Lower lobe of right lung (tissue), 2 donors: ENCODE results near the gene PEAK1. TPM values are rescaled to one million over a fixed set of nuclear protein-coding genes. Genes with fewer than 3 reads are reported as not detected.
A peak's percentile ranks its signal among the peaks of the same experiment; 100 is the strongest.

ENCODE experiments used
- ATAC-seq, 2 donors: fragments of 200-7000 bp; cut with Tn5 transposase; one replicate each; pipeline ENCODE4 v1.9.1; 2020 to 2022; ENCODE audit warnings: mild to moderate bottlenecking in 2 of 2, moderate library complexity in 2 of 2
- DNase-seq: peaks from one replicate; pipeline ENCODE4 v3.0.0-alpha.2; 2020
- H3K27ac ChIP-seq: fragments of 200-600 bp; one replicate; pipeline ENCODE4 v1.8.0; 2022
- H3K27me3 ChIP-seq: fragments of 200-600 bp; one replicate; pipeline ENCODE4 v1.8.0; 2022; ENCODE audit warnings: low read depth
- H3K36me3 ChIP-seq: fragments of 200-600 bp; one replicate; pipeline ENCODE4 v1.8.0; 2022; ENCODE audit warnings: mild to moderate bottlenecking
- H3K4me1 ChIP-seq: fragments of 200-600 bp; one replicate; pipeline ENCODE4 v1.8.0; 2022
- H3K4me3 ChIP-seq: fragments of 200-600 bp; one replicate; pipeline ENCODE4 v1.8.0; 2022; ENCODE audit warnings: mild to moderate bottlenecking
- H3K9me3 ChIP-seq: fragments of 200-600 bp; one replicate; pipeline ENCODE4 v1.8.0; 2022
- intact Hi-C: fragments of 100-400 bp; cut with DNase I; formaldehyde crosslinking; loops from one replicate; pipeline ENCODE4 v1.11.0; 2022
- total RNA-seq: library from RNA; stranded (reverse); fragmentation: NEBNext Ultra II Directional; extraction: Animal tissue kit (Norgen Biotek cat#: 25700); gene quantifications from one replicate; pipeline ENCODE4 v1.2.1, GENCODE V29; 2021
- TF ChIP-seq, protein P1 (sequence below): fragments of 200-600 bp; IDR thresholded peaks from one replicate; pipeline ENCODE4 v1.8.0; 2022; ENCODE audit warnings: antibody characterized with exemption, mild to moderate bottlenecking
- donor health status: DM: no; HTN: yes; CAD: no; lungs with severe emphysema.

Gene PEAK1
- total RNA-seq, 1 donor from 2014 or later: 112 TPM

DNA sequence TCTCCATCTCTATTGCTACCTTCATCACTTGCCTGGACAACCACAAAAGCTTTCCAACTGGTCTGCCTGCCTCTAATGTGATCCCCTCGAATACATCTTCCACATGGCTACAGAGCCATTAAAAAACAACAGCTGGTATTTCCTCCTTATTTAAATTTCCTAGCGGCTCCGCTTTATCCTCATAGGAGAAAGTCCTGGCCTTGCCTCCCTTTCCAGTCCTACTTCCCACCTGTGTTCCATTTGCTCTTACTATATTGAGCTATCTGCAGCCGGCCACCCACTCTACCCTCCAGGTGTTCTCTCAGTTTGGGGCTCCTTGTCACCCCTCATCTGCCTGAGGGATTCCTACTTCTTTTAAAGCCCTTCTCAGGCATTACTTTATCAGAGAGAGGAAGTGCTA lies 299.3 kb downstream of the PEAK1 start:
- no peak for ATAC-seq
- no peak overlapping the region for H3K4me3 ChIP-seq
- intact Hi-C loops: no loop called here

GRCh38 chr15:77119446-77119845 lies 300.5 kb downstream of the PEAK1 start:
- Histone ChIP-seq H3K4me1 (no peaks in the 10 kb centered on the region), H3K4me3 (no peak overlapping the region), H3K9me3 (no peaks in the 10 kb centered on the region), H3K27ac (no peak overlapping the region), H3K36me3 (peaks cover 5% of the 10 kb centered on the region), H3K27me3 (no peaks in the 10 kb centered on the region)
- no peak for DNase-seq
- TF ChIP-seq, protein P1, sequence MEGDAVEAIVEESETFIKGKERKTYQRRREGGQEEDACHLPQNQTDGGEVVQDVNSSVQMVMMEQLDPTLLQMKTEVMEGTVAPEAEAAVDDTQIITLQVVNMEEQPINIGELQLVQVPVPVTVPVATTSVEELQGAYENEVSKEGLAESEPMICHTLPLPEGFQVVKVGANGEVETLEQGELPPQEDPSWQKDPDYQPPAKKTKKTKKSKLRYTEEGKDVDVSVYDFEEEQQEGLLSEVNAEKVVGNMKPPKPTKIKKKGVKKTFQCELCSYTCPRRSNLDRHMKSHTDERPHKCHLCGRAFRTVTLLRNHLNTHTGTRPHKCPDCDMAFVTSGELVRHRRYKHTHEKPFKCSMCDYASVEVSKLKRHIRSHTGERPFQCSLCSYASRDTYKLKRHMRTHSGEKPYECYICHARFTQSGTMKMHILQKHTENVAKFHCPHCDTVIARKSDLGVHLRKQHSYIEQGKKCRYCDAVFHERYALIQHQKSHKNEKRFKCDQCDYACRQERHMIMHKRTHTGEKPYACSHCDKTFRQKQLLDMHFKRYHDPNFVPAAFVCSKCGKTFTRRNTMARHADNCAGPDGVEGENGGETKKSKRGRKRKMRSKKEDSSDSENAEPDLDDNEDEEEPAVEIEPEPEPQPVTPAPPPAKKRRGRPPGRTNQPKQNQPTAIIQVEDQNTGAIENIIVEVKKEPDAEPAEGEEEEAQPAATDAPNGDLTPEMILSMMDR: no peak
- no peak for ATAC-seq
- intact Hi-C loops: no loop called here

More for the DNA sequence above, 299.3 kb downstream of the PEAK1 start:
- H3K4me1 ChIP-seq: no peaks in the 10 kb centered on the region
- no peak for DNase-seq
- no peak overlapping the region for H3K27ac ChIP-seq
- no peaks in the 10 kb centered on the region for H3K36me3 ChIP-seq
- no peaks in the 10 kb centered on the region for H3K9me3 ChIP-seq
- TF ChIP-seq, protein P1: no peak
- no peaks in the 10 kb centered on the region for H3K27me3 ChIP-seq

DNA sequence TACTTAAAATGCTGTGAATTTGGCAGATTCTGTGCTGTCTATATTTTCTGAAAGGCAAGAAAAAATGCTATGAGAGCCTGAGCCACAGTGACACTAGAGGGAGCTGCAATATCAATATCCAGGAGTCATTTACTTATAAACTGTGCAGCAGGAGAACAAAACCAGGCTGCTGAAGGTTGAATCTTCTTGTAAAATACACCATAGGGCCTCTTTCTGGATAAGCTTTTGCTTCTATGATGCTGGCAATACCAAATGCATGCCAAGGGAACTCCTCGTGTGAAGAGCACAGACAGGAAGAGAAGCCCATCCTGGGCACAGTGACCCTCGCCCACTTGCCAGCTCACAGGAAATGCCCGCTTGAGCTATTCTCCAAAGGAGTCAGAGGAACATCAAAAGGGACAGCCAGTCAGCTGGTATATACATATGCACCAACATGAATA lies 301.0 kb downstream of the PEAK1 start:
- Histone ChIP-seq H3K27me3 (no peaks in the 10 kb centered on the region), H3K9me3 (no peaks in the 10 kb centered on the region), H3K4me1 (no peaks in the 10 kb centered on the region), H3K36me3 (peaks cover 10% of the 10 kb centered on the region), H3K27ac (no peak overlapping the region), H3K4me3 (no peak overlapping the region)
- intact Hi-C loops: no loop called here
- TF ChIP-seq, protein P1: peak; percentile 78
- peak; percentile 56 to 76 for ATAC-seq
- DNase-seq: no peak

- Histone ChIP-seq H3K27ac (no peak overlapping the region), H3K27me3 (no peaks in the 10 kb centered on the region), H3K4me1 (no peaks in the 10 kb centered on the region), H3K9me3 (no peaks in the 10 kb centered on the region), H3K36me3 (peaks cover 26% of the 10 kb centered on the region), H3K4me3 (no peak overlapping the region)
- DNase-seq (no peak), ATAC-seq (no peak)
- TF ChIP-seq, protein P1: no peak
- intact Hi-C loops: no loop called here
Observed at GRCh38 chr15:77115179-77115578, 304.7 kb downstream of the PEAK1 start.

DNA sequence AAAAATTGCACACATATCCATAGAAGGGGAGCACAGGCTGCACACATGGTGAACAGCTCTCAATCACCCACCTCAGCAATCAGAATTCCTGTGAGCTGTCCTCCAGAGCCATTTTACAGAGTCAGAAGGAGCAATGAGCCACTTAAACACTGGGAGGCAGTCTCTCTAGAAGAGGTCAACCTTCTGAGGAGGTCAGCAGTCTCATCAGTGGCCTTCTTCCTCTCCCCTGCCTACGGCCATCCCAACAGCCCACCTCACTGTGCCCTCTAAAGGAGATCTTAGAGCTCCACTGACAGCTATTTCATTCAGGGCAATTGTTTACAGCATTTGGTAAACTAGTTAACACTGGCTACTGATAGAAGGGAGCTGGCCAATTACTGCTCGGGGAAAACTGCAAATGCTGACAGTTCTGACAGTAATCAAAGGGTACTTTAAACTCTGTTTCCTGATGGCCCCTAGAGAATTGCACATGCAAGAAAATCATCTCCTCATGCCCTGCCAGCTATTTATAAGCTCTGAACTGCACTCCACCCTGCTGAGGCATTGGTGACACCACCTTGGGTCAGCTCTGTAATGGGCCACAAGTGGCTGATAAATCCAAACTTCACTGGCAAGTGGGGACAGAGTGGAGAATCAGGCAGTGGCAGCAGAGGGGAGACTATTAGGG lies 306.9 kb downstream of the PEAK1 start:
- Histone ChIP-seq H3K27ac (no peak overlapping the region), H3K9me3 (no peaks in the 10 kb centered on the region), H3K36me3 (peaks cover 26% of the 10 kb centered on the region), H3K4me1 (peaks cover 6% of the 10 kb centered on the region), H3K27me3 (no peaks in the 10 kb centered on the region), H3K4me3 (no peak overlapping the region)
- peak; percentile 25 to 35 for ATAC-seq
- TF ChIP-seq, protein P1: no peak
- no peak for DNase-seq
- intact Hi-C loops: no loop called here
